ENCODE data around the gene FAM209A. TPM values are rescaled to one million over a fixed set of nuclear protein-coding genes. Genes with fewer than 3 reads are reported as not detected.

Gene FAM209A
- total and polyA plus RNA-seq, 3 donors from 2014 or later = 31.3 to 111 (median 53.7) TPM

- Histone ChIP-seq H3K4me3 (no peak overlapping the region), H3K4me1 (no peaks in the 10 kb centered on the region), H3K27me3 (no peaks in the 10 kb centered on the region), H3K27ac (no peak overlapping the region), H3K36me3 (ENCODE audit: low read depth, missing control alignments) (no peaks in the 10 kb centered on the region), H3K9me3 (no peaks in the 10 kb centered on the region)
- TF ChIP-seq POLR2A (IDR thresholded peaks at IDR 0.05) (no peak), CTCF (IDR thresholded peaks at IDR 0.05) (no peak)
- intact Hi-C loops (cut with DNase I; ENCODE audit: low total_unique reads) = no loop called here
- DNase-seq = no peak
- 85 to 89% methylated on average over 4 of the region's 4 CpGs for WGBS, 2 donors
Observed at GRCh38 chr20:56565511-56565910, 41.0 kb downstream of the FAM209A start.

- intact Hi-C loops (cut with DNase I; ENCODE audit: low total_unique reads) = no loop called here
- DNase-seq = peak; percentile 27
Observed at GRCh38 chr20:56566621-56567020, 42.1 kb downstream of the FAM209A start.

GRCh38 chr20:56570832-56571231 lies 46.3 kb downstream of the FAM209A start:
- DNase-seq = no peak

More at GRCh38 chr20:56566621-56567020, 42.1 kb downstream of the FAM209A start:
- Histone ChIP-seq H3K27me3 (no peaks in the 10 kb centered on the region), H3K27ac (no peak overlapping the region), H3K4me1 (no peaks in the 10 kb centered on the region), H3K36me3 (ENCODE audit: low read depth, missing control alignments) (no peaks in the 10 kb centered on the region), H3K4me3 (no peak overlapping the region), H3K9me3 (no peaks in the 10 kb centered on the region)
- TF ChIP-seq POLR2A (IDR thresholded peaks at IDR 0.05) = no peak
- no peak for TF ChIP-seq CTCF (IDR thresholded peaks at IDR 0.05)
- WGBS, 2 donors = 55 to 63% methylated on average over 3 of the region's 3 CpGs

GRCh38 chr20:56572172-56572571 lies 47.6 kb downstream of the FAM209A start:
- H3K9me3 ChIP-seq = no peaks in the 10 kb centered on the region
- H3K4me1 ChIP-seq = no peaks in the 10 kb centered on the region
- no peaks in the 10 kb centered on the region for H3K36me3 ChIP-seq (ENCODE audit: low read depth, missing control alignments)
- no peak overlapping the region for H3K27ac ChIP-seq
- no peak for TF ChIP-seq CTCF (IDR thresholded peaks at IDR 0.05)
- no peak for TF ChIP-seq POLR2A (IDR thresholded peaks at IDR 0.05)
- H3K27me3 ChIP-seq = no peaks in the 10 kb centered on the region
- intact Hi-C loops (cut with DNase I; ENCODE audit: low total_unique reads) = no loop called here
- WGBS, 2 donors = 91 to 93% methylated on average over 4 of the region's 4 CpGs
- no peak for DNase-seq
- H3K4me3 ChIP-seq = no peak overlapping the region

More at GRCh38 chr20:56570832-56571231, 46.3 kb downstream of the FAM209A start:
- H3K4me3 ChIP-seq = no peak overlapping the region
- H3K27me3 ChIP-seq = no peaks in the 10 kb centered on the region
- H3K36me3 ChIP-seq (ENCODE audit: low read depth, missing control alignments) = no peaks in the 10 kb centered on the region
- no peaks in the 10 kb centered on the region for H3K9me3 ChIP-seq
- WGBS, 2 donors = 0 to 65% methylated on average over 2 of the region's 2 CpGs
- H3K27ac ChIP-seq = no peak overlapping the region
- H3K4me1 ChIP-seq = no peaks in the 10 kb centered on the region
- no peak for TF ChIP-seq POLR2A (IDR thresholded peaks at IDR 0.05)
- no peak for TF ChIP-seq CTCF (IDR thresholded peaks at IDR 0.05)
- intact Hi-C loops (cut with DNase I; ENCODE audit: low total_unique reads) = no loop called here

GRCh38 chr20:56573986-56574385 lies 49.4 kb downstream of the FAM209A start:
- Histone ChIP-seq H3K4me1 (no peaks in the 10 kb centered on the region), H3K9me3 (no peaks in the 10 kb centered on the region), H3K27ac (no peak overlapping the region), H3K4me3 (no peak overlapping the region), H3K36me3 (ENCODE audit: low read depth, missing control alignments) (no peaks in the 10 kb centered on the region), H3K27me3 (no peaks in the 10 kb centered on the region)
- 82 to 91% methylated on average over 4 to 5 of the region's 5 CpGs for WGBS, 2 donors
- intact Hi-C loops (cut with DNase I; ENCODE audit: low total_unique reads) = no loop called here
- DNase-seq = no peak
- TF ChIP-seq CTCF (IDR thresholded peaks at IDR 0.05) = no peak
- no peak for TF ChIP-seq POLR2A (IDR thresholded peaks at IDR 0.05)

Data from testis (tissue), 3 donors.